IMR-90 (cell line): ENCODE data around the gene CALD1. TPM values are rescaled to one million over a fixed set of nuclear protein-coding genes. Genes with fewer than 3 reads are reported as not detected.
A peak's percentile ranks its signal among the peaks of the same experiment; 100 is the strongest.

Source experiments
- ATAC-seq: fragments of 200-7000 bp; cut with Tn5 transposase; 2 replicates; pipeline ENCODE4 v1.9.1; 2020; ENCODE audit warnings: low read depth, mild to moderate bottlenecking, moderate library complexity
- BruUV-seq: library from RNA; stranded (reverse); fragments of 400-500 nt; replicated peaks from 2 replicates; lab custom pipeline; 2021; lab: Mats Ljungman, UMichigan
- CTCF ChIA-PET: fragments of 300-600 bp; formaldehyde crosslinking; extraction: SDS; loops from one replicate; lab custom pipeline; 2021; ENCODE audit warnings: antibody characterized with exemption; lab: Yijun Ruan, JAX
- POLR2A ChIA-PET: fragments of 300-600 bp; sonication (Branson Sonifier 250); formaldehyde crosslinking; loops from one replicate; lab custom pipeline; 2022; ENCODE audit warnings: antibody characterized with exemption; ENCODE audit not compliant: unreplicated experiment; lab: Charles Lee
- DNase-seq: peaks from one replicate; pipeline ENCODE4 v3.0.0; 2013
- H2AFZ ChIP-seq: replicated peaks from 2 replicates; pipeline ENCODE3; 2013; ENCODE audit warnings: low read length, mild to moderate bottlenecking; ENCODE audit not compliant: poor library complexity
- H2AK5ac ChIP-seq: 2 replicates; pipeline ENCODE4 v1.6.1; 2013; ENCODE audit warnings: low read depth, low read length, inconsistent platforms
- H2AK9ac ChIP-seq: replicated peaks from 2 replicates; pipeline ENCODE3; 2013; ENCODE audit warnings: mild to moderate bottlenecking, low read depth, low read length, moderate library complexity; ENCODE audit not compliant: poor library complexity
- H2BK120ac ChIP-seq: 2 replicates; pipeline ENCODE4 v1.6.1; 2013; ENCODE audit warnings: low read depth, low read length, inconsistent platforms
- H2BK15ac ChIP-seq: 3 replicates; pipeline ENCODE4 v1.6.1; 2013; ENCODE audit warnings: low read depth, low read length, inconsistent platforms
- H2BK20ac ChIP-seq: 2 replicates; pipeline ENCODE4 v1.6.1; 2013; ENCODE audit warnings: low read depth, mild to moderate bottlenecking, inconsistent platforms, low read length, moderate library complexity
- H2BK5ac ChIP-seq: 2 replicates; pipeline ENCODE4 v1.6.1; 2013; ENCODE audit warnings: mild to moderate bottlenecking, low read depth, low read length, inconsistent platforms; ENCODE audit not compliant: poor library complexity, severe bottlenecking
- H3K14ac ChIP-seq: replicated peaks from 2 replicates; pipeline ENCODE4 v1.6.1; 2013; ENCODE audit warnings: low read depth, low read length, inconsistent platforms
- H3K18ac ChIP-seq: 2 replicates; pipeline ENCODE4 v1.6.1; 2013; ENCODE audit warnings: low read depth, low read length, control low read depth
- H3K23ac ChIP-seq: 2 replicates; pipeline ENCODE4 v1.6.1; 2013; ENCODE audit warnings: low read depth, low read length, inconsistent platforms
- H3K27ac ChIP-seq: 2 replicates; pipeline ENCODE4 v1.5.1; 2013; ENCODE audit warnings: mild to moderate bottlenecking, control low read depth, low read length; ENCODE audit not compliant: insufficient read depth
- H3K27me3 ChIP-seq: 2 replicates; pipeline ENCODE4 v1.6.1; 2013; ENCODE audit warnings: low read length; ENCODE audit not compliant: control insufficient read depth, insufficient read depth
- H3K36me3 ChIP-seq: 2 replicates; pipeline ENCODE4 v1.6.1; 2013; ENCODE audit warnings: low read length, mixed read lengths; ENCODE audit not compliant: control insufficient read depth, insufficient read depth
- H3K4ac ChIP-seq: 2 replicates; pipeline ENCODE4 v1.6.1; 2013; ENCODE audit warnings: low read depth, low read length, inconsistent platforms
- H3K4me1 ChIP-seq: 2 replicates; pipeline ENCODE4 v1.6.1; 2013; ENCODE audit warnings: low read length, mixed read lengths; ENCODE audit not compliant: control insufficient read depth, insufficient read depth
- H3K4me2 ChIP-seq: 2 replicates; pipeline ENCODE4 v1.6.1; 2013; ENCODE audit warnings: low read depth, mild to moderate bottlenecking, control low read depth, low read length, moderate library complexity
- H3K4me3 ChIP-seq: 2 replicates; pipeline ENCODE4 v1.5.1; 2013; ENCODE audit warnings: low read depth, mild to moderate bottlenecking, control low read depth, low read length, moderate library complexity; ENCODE audit not compliant: insufficient read depth
- H3K56ac ChIP-seq: 2 replicates; pipeline ENCODE4 v1.6.1; 2013; ENCODE audit warnings: low read length, inconsistent platforms; ENCODE audit not compliant: insufficient read depth; ENCODE audit errors: extremely low read depth
- H3K79me1 ChIP-seq, 2 experiments: 2 replicates each; pipeline ENCODE4 v1.6.1; 2013; ENCODE audit warnings: low read length in 2 of 2, inconsistent platforms in 1 of 2, low read depth in 1 of 2
- H3K9ac ChIP-seq: 2 replicates; pipeline ENCODE4 v1.6.1; 2013; ENCODE audit warnings: low read depth, low read length, control low read depth
- H3K9me1 ChIP-seq: 2 replicates; pipeline ENCODE4 v1.6.1; 2013; ENCODE audit warnings: low read length, inconsistent platforms; ENCODE audit not compliant: insufficient read depth
- H3K9me3 ChIP-seq: 2 replicates; pipeline ENCODE4 v1.6.1; 2013; ENCODE audit warnings: low read length; ENCODE audit not compliant: control insufficient read depth, insufficient read depth
- H4K20me1 ChIP-seq: 2 replicates; pipeline ENCODE4 v1.6.1; 2013; ENCODE audit warnings: low read length, inconsistent platforms; ENCODE audit not compliant: insufficient read depth
- H4K5ac ChIP-seq: 2 replicates; pipeline ENCODE4 v1.6.1; 2013; ENCODE audit warnings: mild to moderate bottlenecking, low read depth, low read length, control low read depth
- H4K8ac ChIP-seq, 2 experiments: 2 replicates each; pipeline ENCODE4 v1.6.1; 2013; ENCODE audit warnings: low read depth in 2 of 2, low read length in 2 of 2, control low read depth in 1 of 2, inconsistent platforms in 1 of 2
- H4K91ac ChIP-seq: 2 replicates; pipeline ENCODE4 v1.6.1; 2013; ENCODE audit warnings: low read depth, low read length, inconsistent platforms; ENCODE audit not compliant: insufficient read depth
- CEBPB ChIP-seq: IDR thresholded peaks from 2 replicates; pipeline ENCODE4 v1.6.1; 2012; ENCODE audit warnings: low read depth, low read length, improper control_type of control experiment
- MXI1 ChIP-seq: IDR thresholded peaks from 2 replicates; pipeline ENCODE4 v1.6.1; 2012; ENCODE audit warnings: low read depth, mild to moderate bottlenecking, low read length, moderate library complexity, borderline replicate concordance
- RCOR1 ChIP-seq: IDR thresholded peaks from 2 replicates; pipeline ENCODE4 v1.6.1; 2012; ENCODE audit warnings: mild to moderate bottlenecking, low read length, improper control_type of control experiment; ENCODE audit not compliant: insufficient replicate concordance
- WGBS, 2 experiments: methylation state at CpG; one replicate each; pipeline versions ENCODE4 v1.1.5 to v1.1.7; 2013; ENCODE audit warnings: missing lambda C conversion rate in 2 of 2; ENCODE audit not compliant: insufficient read length in 1 of 2; ENCODE audit errors: extremely low coverage in 2 of 2; 5-methylcytosine and 5-hydroxymethylcytosine counted together
- dilution Hi-C: fragments of 300-500 bp; cut with HindIII; formaldehyde crosslinking; loops from one replicate; pipeline ENCODE4 v1.14.3; 2018; ENCODE audit warnings: low sequenced_read_pairs; ENCODE audit not compliant: unreplicated experiment
- in situ Hi-C: fragments of 300-500 bp; cut with MboI; formaldehyde crosslinking; loops from 3 replicates; pipeline ENCODE4 v1.14.3; 2019; ENCODE audit warnings: low sequenced_read_pairs, inconsistent platforms, mixed read lengths
- intact Hi-C: fragments of 100-400 bp; cut with micrococcal nuclease; formaldehyde crosslinking; loops from 2 replicates; pipeline ENCODE4 v1.10.0; 2022
- polyA plus RNA-seq, 3 experiments: library from polyadenylated mRNA; depleted of rRNA; stranded (reverse); fragments of >200 nt; gene quantifications; 2 replicates each; pipeline ENCODE4 v1.2.3, GENCODE V29; 2012; ENCODE audit warnings: low replicate concordance in 1 of 3
- total RNA-seq: library from RNA; depleted of rRNA; stranded (reverse); fragments of >200 nt; gene quantifications from 2 replicates; pipeline ENCODE4 v1.2.3, GENCODE V29; 2012
- TF ChIP-seq, protein P1 (sequence below): fragments of 150-350 bp; IDR thresholded peaks from 2 replicates; pipeline ENCODE4 v1.6.1; 2017; ENCODE audit warnings: mild to moderate bottlenecking, antibody characterized with exemption, low read length, low read depth

The CALD1 gene
- total and polyA plus RNA-seq, 2 of the 4 experiments (the other 2 are of a cell fraction), result 375 to 487 TPM

DNA sequence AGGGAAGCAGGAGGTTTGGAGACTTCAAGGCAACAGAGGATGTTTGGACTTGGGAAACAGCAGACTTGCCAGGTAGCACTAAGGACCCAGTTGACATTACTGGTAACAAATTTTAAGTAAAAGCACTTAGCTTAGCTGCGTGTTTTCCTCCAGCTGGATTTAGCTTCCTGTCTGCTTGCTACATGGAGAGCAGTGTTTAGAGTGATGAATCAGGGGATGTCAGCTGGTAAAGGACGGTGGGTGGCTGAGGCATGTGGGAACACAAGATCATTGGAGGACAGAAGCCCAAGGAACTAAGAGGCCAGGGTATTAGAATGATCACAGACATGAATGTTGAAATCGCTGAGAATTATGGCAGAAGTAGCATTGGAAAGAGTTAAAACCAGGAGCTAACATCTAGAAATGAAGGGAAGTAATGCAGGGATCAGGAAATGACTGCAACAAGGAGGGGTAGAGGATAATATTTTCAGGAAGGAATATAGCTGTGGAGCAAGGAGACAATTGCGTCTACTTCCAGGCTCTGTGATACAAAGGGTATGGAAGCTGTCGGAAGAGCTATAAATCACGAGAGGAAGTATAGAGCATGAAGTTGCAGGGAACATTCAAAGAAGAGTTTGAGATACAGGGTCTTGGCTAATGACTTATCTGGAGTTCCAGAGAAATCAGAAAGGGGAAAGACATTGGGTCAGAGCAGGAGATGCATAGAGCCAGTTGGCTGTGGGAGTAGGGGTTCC, 34.4 kb downstream of the CALD1 start:
- peaks cover 33% of the 10 kb centered on the region for H3K9me1 ChIP-seq
- TF ChIP-seq CEBPB, result peak; percentile 33; the same call in 1 of the 2 replicates
- no peak for TF ChIP-seq RCOR1
- TF ChIP-seq, protein P1, sequence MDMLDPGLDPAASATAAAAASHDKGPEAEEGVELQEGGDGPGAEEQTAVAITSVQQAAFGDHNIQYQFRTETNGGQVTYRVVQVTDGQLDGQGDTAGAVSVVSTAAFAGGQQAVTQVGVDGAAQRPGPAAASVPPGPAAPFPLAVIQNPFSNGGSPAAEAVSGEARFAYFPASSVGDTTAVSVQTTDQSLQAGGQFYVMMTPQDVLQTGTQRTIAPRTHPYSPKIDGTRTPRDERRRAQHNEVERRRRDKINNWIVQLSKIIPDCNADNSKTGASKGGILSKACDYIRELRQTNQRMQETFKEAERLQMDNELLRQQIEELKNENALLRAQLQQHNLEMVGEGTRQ, result peak; percentile 42; the same call in 1 of the 2 replicates
- TF ChIP-seq MXI1, result 0 out of 2 replicates have a peak, but pooled peaks have one; percentile 40
- H3K56ac ChIP-seq, result 0 out of 2 replicates have a peak overlapping the region, but pooled peaks have one; percentile 40
- H2BK15ac ChIP-seq, result peak overlapping the region; percentile 32; the same call in 1 of the 3 replicates
- H2AK5ac ChIP-seq, result peak overlapping the region; percentile 74; the same call in 1 of the 2 replicates
- H2BK5ac ChIP-seq, result peak overlapping the region; percentile 87
- H3K79me1 ChIP-seq, result peaks cover 30 to 73% of the 10 kb centered on the region in 2 experiments
- peak overlapping the region; percentile 6; the same call in 1 of the 2 replicates for H4K5ac ChIP-seq
- no peak overlapping the region; the same call in 1 of the 2 replicates for H3K4ac ChIP-seq
- peak overlapping the region; percentile 36; the same call in 1 of the 2 replicates for H3K23ac ChIP-seq
- no peak overlapping the region; the same call in 1 of the 2 replicates for H4K91ac ChIP-seq
- no peak overlapping the region for H2AFZ ChIP-seq
- in situ Hi-C loops, result no loop called here
- peak overlapping the region in 1 of 2 experiments; percentile 75; a peak in 2 of 4 replicates for H4K8ac ChIP-seq
- peak overlapping the region; percentile 52; the same call in 1 of the 2 replicates for H3K27ac ChIP-seq
- intact Hi-C loops, result no loop called here
- ChIA-PET POLR2A (interaction anchor here (0.6 kb wide), 1 partner anchor 720 kb away, joined by 3 read pairs; no protein-coding TSS in a partner anchor), CTCF (interaction anchor here (0.5 to 0.8 kb wide), 3 partner anchors 24 to 124 kb away, joined by 3 to 11 read pairs (median 3); no protein-coding TSS in a partner anchor)
- peak overlapping the region; percentile 48 for H3K4me2 ChIP-seq
- H3K14ac ChIP-seq, result peak overlapping the region; percentile 49; the same call in 1 of the 2 replicates
- peaks cover 20% of the 10 kb centered on the region for H3K36me3 ChIP-seq
- dilution Hi-C loops, result no loop called here
- BruUV-seq, result no TSS peak
- 79% methylated on average over 5 of the region's 6 CpGs; no CpG with 5 or more reads in 1 of the 2 experiments for WGBS, 2 experiments
- H3K9ac ChIP-seq, result no peak overlapping the region
- no peak overlapping the region for H2BK20ac ChIP-seq
- peak; percentile 87 for DNase-seq
- no peak overlapping the region for H2AK9ac ChIP-seq
- H3K27me3 ChIP-seq, result no peaks in the 10 kb centered on the region
- peak overlapping the region; percentile 13; the same call in 1 of the 2 replicates for H2BK120ac ChIP-seq
- H3K18ac ChIP-seq, result no peak overlapping the region
- no peaks in the 10 kb centered on the region for H3K9me3 ChIP-seq
- H3K4me3 ChIP-seq, result no peak overlapping the region
- peaks cover 27% of the 10 kb centered on the region for H3K4me1 ChIP-seq
- peaks cover 78% of the 10 kb centered on the region for H4K20me1 ChIP-seq
- ATAC-seq, result peak; percentile 63
